PFSK-1 (cell line): Measurements from ENCODE around the gene COL1A2.

Source experiments
- FOXP2 ChIP-seq: optimal IDR thresholded peaks from 2 replicates; pipeline ENCODE3; 2011; ENCODE audit warnings: borderline replicate concordance, control low read depth, inconsistent platforms; ENCODE audit not compliant: insufficient read depth; ENCODE audit errors: extremely low read length, extremely low read depth
- POLR2AphosphoS5 ChIP-seq: IDR thresholded peaks from 2 replicates; pipeline ENCODE4 v1.6.1; 2012; ENCODE audit warnings: low read depth, mild to moderate bottlenecking, control low read depth, low read length, moderate library complexity
- REST ChIP-seq, 2 experiments: IDR thresholded peaks; 2 replicates each; pipeline versions ENCODE4 v1.6.1 to v1.8.0; 2011 to 2012; ENCODE audit warnings: low read depth in 2 of 2, low read length in 2 of 2, control low read depth in 1 of 2, inconsistent platforms in 1 of 2, mild to moderate bottlenecking in 1 of 2, moderate library complexity in 1 of 2; ENCODE audit not compliant: insufficient read depth in 1 of 2
- SIN3A ChIP-seq: IDR thresholded peaks from 2 replicates; pipeline ENCODE4 v1.6.1; 2012; ENCODE audit warnings: mild to moderate bottlenecking, low read length, moderate library complexity, borderline replicate concordance; ENCODE audit not compliant: insufficient read depth
- TAF1 ChIP-seq: IDR thresholded peaks from 2 replicates; pipeline ENCODE4 v1.6.1; 2012; ENCODE audit warnings: low read length, control low read depth, borderline replicate concordance; ENCODE audit not compliant: insufficient read depth

- TF ChIP-seq TAF1 (no peak), SIN3A (no peak), POLR2AphosphoS5 (no peak), REST (IDR thresholded peaks at IDR 0.05; ENCODE audit: insufficient read depth in 1 of 2, low read depth in 2 of 2, low read length in 2 of 2) (no peak), FOXP2 (no peak)
Measured at GRCh38 chr7:94420328-94420727, 25.6 kb downstream of the COL1A2 start.
